Large intestine (tissue), 3 donors: ENCODE results near the gene DDX25. TPM values are rescaled to one million over a fixed set of nuclear protein-coding genes. Genes with fewer than 3 reads are reported as not detected.

Experiments used
- DNase-seq, 2 donors: peaks; one replicate each; pipeline versions ENCODE4 v3.0.0 to v3.0.0-alpha.2; 2013
- H3K27ac ChIP-seq: one replicate; pipeline ENCODE4 v1.5.1; 2013; ENCODE audit warnings: low read length
- H3K27me3 ChIP-seq: 2 replicates; pipeline ENCODE4 v1.6.1; 2013; ENCODE audit warnings: low read length; ENCODE audit not compliant: control insufficient read depth, insufficient read depth
- H3K36me3 ChIP-seq: 2 replicates; pipeline ENCODE4 v1.6.1; 2013; ENCODE audit warnings: low read length; ENCODE audit not compliant: control insufficient read depth, insufficient read depth
- H3K4me1 ChIP-seq: one replicate; pipeline ENCODE4 v1.6.1; 2013; ENCODE audit warnings: low read length; ENCODE audit not compliant: control insufficient read depth, insufficient read depth
- H3K4me3 ChIP-seq: one replicate; pipeline ENCODE4 v1.5.1; 2013; ENCODE audit warnings: low read length
- H3K9me3 ChIP-seq: one replicate; pipeline ENCODE4 v1.6.1; 2013; ENCODE audit warnings: mild to moderate bottlenecking, low read depth, low read length, moderate library complexity; ENCODE audit not compliant: control insufficient read depth
- WGBS: methylation state at CpG from one replicate; pipeline ENCODE4 v1.1.5; 2013; ENCODE audit warnings: low lambda C conversion rate; ENCODE audit not compliant: insufficient coverage; 5-methylcytosine and 5-hydroxymethylcytosine counted together
- polyA plus RNA-seq: library from polyadenylated mRNA; unstranded; fragments of 120-200 nt; gene quantifications from one replicate; pipeline ENCODE4 v1.2.1, GENCODE V29; 2013

DDX25 gene
- polyA plus RNA-seq, 1 donor: 2.0 TPM

DNA sequence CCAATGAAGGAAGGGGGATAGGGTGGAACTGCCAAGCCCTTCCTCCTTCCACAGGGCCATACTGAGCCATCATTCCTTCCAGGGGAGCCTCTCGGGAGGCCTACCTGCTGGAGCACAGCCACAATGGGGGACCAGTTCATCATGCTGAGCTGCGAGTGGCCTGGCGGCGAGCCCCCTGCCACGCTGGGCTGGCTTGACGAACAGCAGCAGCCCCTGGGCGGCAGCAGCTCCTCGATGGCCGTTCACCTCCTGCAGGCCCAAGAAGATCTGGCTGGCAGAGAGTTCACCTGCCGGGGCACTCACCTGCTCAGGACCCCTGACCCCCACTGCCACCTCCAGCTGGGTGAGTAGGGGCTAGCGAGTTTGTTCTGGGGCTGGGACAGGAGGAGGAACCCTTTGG is 47.4 kb downstream of the DDX25 start:
- H3K4me3 ChIP-seq: no peak overlapping the region
- no CpG with 5 or more reads among the region's 11 CpGs for WGBS
- DNase-seq: no peak
- H3K4me1 ChIP-seq: no peaks in the 10 kb centered on the region
- no peaks in the 10 kb centered on the region for H3K27me3 ChIP-seq
- peaks cover 9% of the 10 kb centered on the region for H3K36me3 ChIP-seq
- H3K9me3 ChIP-seq: no peaks in the 10 kb centered on the region
- no peak overlapping the region for H3K27ac ChIP-seq

DNA sequence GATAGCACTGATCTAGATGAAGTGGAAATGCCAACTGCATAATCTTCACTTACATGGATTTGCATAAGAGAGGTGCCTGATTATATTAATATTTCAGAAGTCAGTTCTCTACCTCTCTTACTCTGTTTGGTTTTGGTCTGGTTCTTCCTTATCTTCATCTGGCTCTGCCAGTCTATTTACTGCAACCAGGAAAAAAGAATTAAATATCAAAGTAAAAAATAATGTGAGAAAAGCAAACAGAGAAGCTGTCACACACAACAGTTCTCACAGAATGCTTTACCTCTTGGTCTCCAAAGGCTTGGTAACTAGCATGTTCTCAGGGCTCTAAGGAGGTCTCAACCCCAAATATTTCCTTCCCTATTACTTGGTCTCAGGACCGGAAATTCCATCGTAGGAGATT is 48.3 kb downstream of the DDX25 start:
- WGBS: no CpG with 5 or more reads among the region's 2 CpGs
- DNase-seq: no peak
- Histone ChIP-seq H3K9me3 (no peaks in the 10 kb centered on the region), H3K27ac (no peak overlapping the region), H3K4me1 (no peaks in the 10 kb centered on the region), H3K36me3 (peaks cover 13% of the 10 kb centered on the region), H3K27me3 (no peaks in the 10 kb centered on the region), H3K4me3 (no peak overlapping the region)

DNA sequence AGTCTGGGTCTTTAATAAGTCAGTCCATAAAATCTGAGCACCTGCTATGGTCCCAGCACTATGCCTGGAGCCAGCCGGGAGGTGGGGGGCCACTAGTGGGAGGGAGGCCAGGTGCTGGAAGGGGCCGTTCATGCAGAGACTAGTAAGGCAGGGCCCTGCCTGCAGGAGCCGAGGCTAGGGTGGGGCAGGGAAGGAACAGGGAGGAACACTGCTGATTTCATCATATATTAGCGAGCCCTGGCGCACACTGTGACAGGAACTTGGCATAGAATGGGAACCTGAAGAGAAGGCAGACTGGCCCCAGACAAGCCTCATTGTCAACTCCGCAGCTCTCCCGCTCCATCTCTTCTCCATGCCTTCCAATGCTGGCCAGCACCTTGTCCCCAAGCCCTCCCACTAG is 48.7 kb downstream of the DDX25 start:
- no peak for DNase-seq
- WGBS: no CpG with 5 or more reads among the region's 7 CpGs

DNA sequence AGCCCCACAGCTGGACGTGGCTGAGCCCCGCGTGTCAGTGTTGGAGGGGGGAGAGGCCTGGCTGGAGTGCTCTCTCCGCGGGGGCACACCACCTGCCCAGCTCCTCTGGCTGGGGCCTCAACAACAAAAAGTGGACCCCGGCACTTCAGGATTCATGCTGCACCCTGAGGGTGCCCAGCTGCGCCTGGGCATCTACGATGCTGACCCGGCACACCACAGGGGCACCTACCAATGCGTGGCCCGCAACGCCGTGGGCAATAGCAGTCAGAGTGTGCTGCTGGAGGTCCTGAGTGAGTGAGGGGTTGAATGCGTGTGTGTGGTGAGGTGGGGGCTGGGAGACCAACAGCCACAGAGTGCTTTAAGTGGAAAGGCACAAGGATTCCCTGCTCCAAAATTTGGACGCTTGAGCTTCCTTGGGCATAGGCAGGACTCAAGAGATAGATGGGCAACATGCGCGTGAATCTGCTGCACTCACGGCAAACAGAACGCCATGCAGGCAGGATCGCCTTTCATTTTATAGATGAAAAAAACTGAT is 49.2 kb downstream of the DDX25 start:
- no peak overlapping the region for H3K27ac ChIP-seq
- no peaks in the 10 kb centered on the region for H3K27me3 ChIP-seq
- H3K36me3 ChIP-seq: peaks cover 16% of the 10 kb centered on the region
- WGBS: no CpG with 5 or more reads among the region's 20 CpGs
- H3K9me3 ChIP-seq: no peaks in the 10 kb centered on the region
- no peak overlapping the region for H3K4me3 ChIP-seq
- no peaks in the 10 kb centered on the region for H3K4me1 ChIP-seq
- no peak for DNase-seq

More for the DNA sequence above, 48.7 kb downstream of the DDX25 start:
- Histone ChIP-seq H3K36me3 (peaks cover 13% of the 10 kb centered on the region), H3K27ac (no peak overlapping the region), H3K27me3 (no peaks in the 10 kb centered on the region), H3K9me3 (no peaks in the 10 kb centered on the region), H3K4me1 (no peaks in the 10 kb centered on the region), H3K4me3 (no peak overlapping the region)

DNA sequence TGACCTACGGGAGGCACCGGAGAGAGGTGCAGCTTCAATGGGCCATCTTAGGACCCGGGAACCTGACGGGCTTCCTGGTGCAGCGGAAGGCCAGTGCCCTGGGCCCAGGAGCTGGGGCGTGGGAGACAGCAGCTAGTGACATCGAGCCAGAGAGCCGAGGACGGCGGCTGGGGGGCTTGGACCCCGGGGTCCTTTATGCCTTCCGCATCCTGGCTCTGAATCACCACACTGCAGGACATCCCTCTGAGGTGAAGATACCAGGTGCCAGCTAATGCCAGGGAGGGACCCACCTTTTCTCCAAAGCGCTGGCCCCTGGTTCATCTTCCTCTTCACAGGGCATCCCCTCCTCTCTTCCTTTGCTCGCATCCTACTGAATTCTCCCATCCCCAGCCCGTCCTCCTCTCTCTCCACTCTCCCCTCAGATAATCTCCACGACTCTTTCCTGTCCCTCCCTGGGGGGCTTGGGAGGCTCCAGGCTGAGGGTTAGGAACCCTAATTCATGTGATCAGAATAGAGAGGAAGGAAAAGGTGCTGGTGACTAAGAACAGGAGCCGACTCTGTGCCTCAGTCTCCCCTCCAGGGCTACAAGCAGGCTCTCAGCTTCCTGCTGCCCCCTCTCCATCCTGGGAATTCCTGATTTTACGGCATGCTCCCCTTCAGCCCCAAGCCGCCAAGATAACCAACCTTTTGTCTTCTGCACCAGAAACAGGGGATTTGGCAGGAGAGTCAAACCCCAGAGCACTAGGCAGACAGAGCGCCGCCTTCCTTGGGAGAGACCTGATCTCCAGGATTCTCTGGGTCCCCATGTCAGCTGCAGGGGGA is 50.0 kb downstream of the DDX25 start:
- no peaks in the 10 kb centered on the region for H3K27me3 ChIP-seq
- no peak for DNase-seq
- H3K27ac ChIP-seq: no peak overlapping the region
- H3K36me3 ChIP-seq: peaks cover 16% of the 10 kb centered on the region
- no peaks in the 10 kb centered on the region for H3K9me3 ChIP-seq
- H3K4me1 ChIP-seq: no peaks in the 10 kb centered on the region
- no peak overlapping the region for H3K4me3 ChIP-seq
- WGBS: 90% methylated on average over 2 of the region's 21 CpGs

DNA sequence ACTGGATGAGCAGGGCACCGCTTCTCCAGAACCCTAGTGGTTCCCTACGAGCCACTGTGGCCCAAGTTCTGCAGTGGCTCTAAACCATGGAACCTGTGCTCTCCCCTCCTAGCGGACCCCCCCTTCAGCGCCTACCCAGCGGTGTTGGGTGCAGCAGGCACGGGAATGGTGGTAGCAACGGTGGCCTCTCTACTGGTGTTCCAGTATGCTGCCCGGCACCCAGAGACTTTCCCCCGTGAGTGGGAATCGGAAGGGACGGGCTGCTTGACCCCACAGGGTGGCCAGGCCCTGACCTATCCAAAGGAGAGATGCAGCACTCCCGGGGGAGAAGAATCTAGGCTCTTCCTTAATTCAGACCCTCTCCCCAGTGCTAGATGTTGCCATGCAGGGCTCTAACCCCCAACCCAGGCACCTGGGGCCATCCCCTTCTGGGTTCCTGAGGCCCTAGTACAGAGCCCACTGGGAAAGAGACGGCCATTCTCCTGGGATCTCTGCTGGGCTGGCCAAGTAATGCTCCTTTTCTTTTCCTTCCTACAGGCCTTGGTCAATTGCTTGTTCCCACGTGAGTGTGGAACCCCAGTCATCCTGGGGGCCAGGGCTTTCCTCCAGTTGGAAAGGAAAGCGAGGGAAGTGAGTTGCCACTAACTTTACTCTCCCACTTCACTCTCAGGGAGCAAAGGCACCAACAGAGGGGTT is 50.8 kb downstream of the DDX25 start:
- Histone ChIP-seq H3K4me3 (no peak overlapping the region), H3K36me3 (peaks cover 18% of the 10 kb centered on the region), H3K27me3 (no peaks in the 10 kb centered on the region), H3K9me3 (no peaks in the 10 kb centered on the region), H3K4me1 (no peaks in the 10 kb centered on the region), H3K27ac (no peak overlapping the region)
- no peak for DNase-seq
- WGBS: no CpG with 5 or more reads among the region's 15 CpGs

DNA sequence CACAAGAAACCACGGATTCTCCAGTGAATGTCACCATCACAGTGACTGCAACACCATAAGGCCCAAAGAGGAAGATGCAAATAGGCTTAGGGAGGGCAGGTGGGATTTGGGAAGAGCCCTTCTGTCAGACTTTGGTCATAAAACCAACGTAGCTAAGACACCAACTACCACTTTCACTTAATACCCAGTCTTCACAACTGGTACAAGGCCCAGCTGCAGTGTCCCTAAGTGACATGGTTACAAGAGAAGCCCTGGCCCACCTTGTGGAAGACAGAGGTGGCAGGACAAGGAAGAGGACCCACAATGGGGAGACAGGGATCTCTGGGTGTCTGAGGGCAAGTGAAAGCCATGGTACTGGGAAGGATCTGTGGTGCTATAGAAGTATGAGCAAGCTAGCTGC is 51.5 kb downstream of the DDX25 start:
- Histone ChIP-seq H3K4me1 (no peaks in the 10 kb centered on the region), H3K27ac (no peak overlapping the region), H3K36me3 (peaks cover 23% of the 10 kb centered on the region), H3K9me3 (no peaks in the 10 kb centered on the region), H3K4me3 (no peak overlapping the region), H3K27me3 (no peaks in the 10 kb centered on the region)
- no CpG with 5 or more reads among the region's 2 CpGs for WGBS
- DNase-seq: no peak

DNA sequence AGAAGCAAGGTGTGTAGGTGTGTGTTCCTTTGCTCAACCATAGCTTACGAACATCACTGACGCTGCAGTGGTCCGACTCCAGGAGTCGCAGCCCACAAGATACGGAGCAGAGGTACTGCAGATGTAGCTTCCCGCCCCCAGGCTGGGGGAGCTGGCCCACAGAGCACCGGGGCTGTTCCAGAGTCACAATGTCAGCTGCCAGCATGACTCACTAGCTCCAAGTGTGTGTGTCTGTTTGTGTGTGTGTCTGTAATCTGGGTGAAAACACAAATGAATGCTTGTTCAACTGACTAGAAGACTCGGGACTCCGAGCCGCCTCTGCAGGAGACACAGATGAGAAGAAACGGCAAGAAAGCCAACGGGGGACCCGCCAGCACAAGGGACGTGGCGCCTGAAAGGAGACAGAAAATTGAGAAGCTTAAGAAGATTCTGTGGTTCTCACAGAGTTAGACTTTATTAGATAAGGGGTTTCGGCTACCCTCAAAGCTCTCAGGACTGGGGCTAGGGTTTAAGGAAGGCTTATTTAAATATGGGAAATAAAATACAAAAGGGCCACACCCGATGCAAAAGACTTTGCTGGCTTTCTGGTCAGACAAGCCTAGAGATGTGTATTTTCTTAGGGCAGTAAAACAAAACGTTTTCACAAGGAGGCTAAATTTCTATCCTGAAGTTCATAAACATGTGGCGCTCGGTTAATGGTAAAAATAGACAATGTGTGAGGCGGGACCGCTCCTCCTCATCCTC is 52.3 kb downstream of the DDX25 start:
- WGBS: 97% methylated on average over 6 of the region's 22 CpGs
- Histone ChIP-seq H3K4me3 (no peak overlapping the region), H3K27ac (no peak overlapping the region), H3K9me3 (no peaks in the 10 kb centered on the region), H3K27me3 (no peaks in the 10 kb centered on the region), H3K4me1 (no peaks in the 10 kb centered on the region), H3K36me3 (peaks cover 28% of the 10 kb centered on the region)
- no peak for DNase-seq

DNA sequence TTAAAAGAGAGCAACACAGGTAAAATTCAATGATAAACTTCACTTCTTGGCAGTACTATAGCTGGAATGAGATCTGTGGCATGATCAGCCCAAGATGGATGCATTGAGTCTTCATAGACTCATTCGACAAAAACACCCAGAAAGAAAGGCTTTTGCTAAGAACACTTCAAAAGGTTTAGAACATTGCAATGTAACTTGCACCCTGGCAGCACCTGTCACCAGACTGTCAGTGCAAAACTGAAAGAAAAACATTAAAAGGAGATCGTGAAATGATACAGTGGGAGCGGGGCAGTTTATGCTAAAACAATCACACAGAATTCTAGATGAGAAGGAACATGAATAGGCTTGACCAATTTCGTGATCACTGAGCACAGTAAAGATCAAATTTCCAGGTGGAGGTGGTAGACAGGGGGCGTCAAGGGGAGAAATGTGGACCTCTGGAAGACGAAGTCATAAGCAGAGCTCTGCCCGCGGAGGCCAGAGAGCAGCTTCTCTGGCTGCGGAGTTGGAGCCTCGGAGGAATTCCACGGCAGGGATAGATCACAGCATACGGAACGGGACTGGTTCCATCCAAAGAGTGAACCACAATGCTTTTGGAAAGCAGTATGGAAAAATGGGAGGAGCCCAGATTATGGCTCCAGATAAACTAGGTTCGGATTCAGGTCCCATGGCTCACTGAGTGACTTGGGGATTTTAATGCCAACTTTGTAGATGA is 53.5 kb downstream of the DDX25 start:
- no peaks in the 10 kb centered on the region for H3K27me3 ChIP-seq
- no peak for DNase-seq
- H3K4me1 ChIP-seq: no peaks in the 10 kb centered on the region
- no peak overlapping the region for H3K27ac ChIP-seq
- peaks cover 33% of the 10 kb centered on the region for H3K36me3 ChIP-seq
- H3K4me3 ChIP-seq: no peak overlapping the region
- no peaks in the 10 kb centered on the region for H3K9me3 ChIP-seq
- WGBS: 90% methylated on average over 2 of the region's 14 CpGs
